NB4 (cell line): ENCODE data around the gene RNF19B.

ENCODE experiments used
- DNase-seq: peaks from one replicate; pipeline ENCODE4 v3.0.0; 2010; ENCODE audit warnings: low read depth
- H3K4me3 ChIP-seq: one replicate; pipeline ENCODE4 v1.5.1; 2011; ENCODE audit warnings: mild to moderate bottlenecking, low read depth, low read length, moderate library complexity
- CTCF ChIP-seq: IDR thresholded peaks from one replicate; pipeline ENCODE4 v1.5.1; 2012; ENCODE audit warnings: low read depth, low read length
- MAX ChIP-seq: IDR thresholded peaks from 2 replicates; pipeline ENCODE4 v1.6.1; 2011; ENCODE audit warnings: low read depth, low read length
- MYC ChIP-seq: IDR thresholded peaks from 2 replicates; pipeline ENCODE4 v1.6.1; 2011; ENCODE audit warnings: low read depth, low read length
- POLR2A ChIP-seq: IDR thresholded peaks from 2 replicates; pipeline ENCODE4 v1.6.1; 2011; ENCODE audit warnings: mild to moderate bottlenecking; ENCODE audit not compliant: insufficient read length; ENCODE audit errors: extremely low read depth

RNF19B gene

GRCh38 chr1:32891630-32892029, 73.0 kb downstream of the RNF19B start:
- TF ChIP-seq CTCF, result no peak
- no peak for TF ChIP-seq POLR2A
- no peak for TF ChIP-seq MAX
- TF ChIP-seq MYC, result no peak
- DNase-seq, result no peak
- H3K4me3 ChIP-seq, result no peak overlapping the region

GRCh38 chr1:32891241-32891570, 73.4 kb downstream of the RNF19B start:
- TF ChIP-seq MAX (no peak), POLR2A (no peak), MYC (no peak), CTCF (no peak)
- H3K4me3 ChIP-seq, result no peak overlapping the region
- no peak for DNase-seq

GRCh38 chr1:32890516-32891240, 73.9 kb downstream of the RNF19B start:
- no peak for DNase-seq
- TF ChIP-seq POLR2A (no peak), MYC (no peak), CTCF (no peak), MAX (no peak)
- no peak overlapping the region for H3K4me3 ChIP-seq

- H3K4me3 ChIP-seq, result no peak overlapping the region
- no peak for DNase-seq
- TF ChIP-seq MYC (no peak), POLR2A (no peak), MAX (no peak), CTCF (no peak)
Measured at GRCh38 chr1:32889731-32890278, 74.8 kb downstream of the RNF19B start.

GRCh38 chr1:32888677-32889420, 75.8 kb downstream of the RNF19B start:
- DNase-seq, result no peak
- no peak overlapping the region for H3K4me3 ChIP-seq
- TF ChIP-seq POLR2A, result no peak
- no peak for TF ChIP-seq MYC
- no peak for TF ChIP-seq MAX
- no peak for TF ChIP-seq CTCF
